DMS53 (cell line): ENCODE data around the gene RGL1.

ENCODE experiments used
- DNase-seq: peaks from one replicate; lab custom pipeline; 2025; lab: John Stamatoyannopoulos, UW

Gene RGL1

DNA sequence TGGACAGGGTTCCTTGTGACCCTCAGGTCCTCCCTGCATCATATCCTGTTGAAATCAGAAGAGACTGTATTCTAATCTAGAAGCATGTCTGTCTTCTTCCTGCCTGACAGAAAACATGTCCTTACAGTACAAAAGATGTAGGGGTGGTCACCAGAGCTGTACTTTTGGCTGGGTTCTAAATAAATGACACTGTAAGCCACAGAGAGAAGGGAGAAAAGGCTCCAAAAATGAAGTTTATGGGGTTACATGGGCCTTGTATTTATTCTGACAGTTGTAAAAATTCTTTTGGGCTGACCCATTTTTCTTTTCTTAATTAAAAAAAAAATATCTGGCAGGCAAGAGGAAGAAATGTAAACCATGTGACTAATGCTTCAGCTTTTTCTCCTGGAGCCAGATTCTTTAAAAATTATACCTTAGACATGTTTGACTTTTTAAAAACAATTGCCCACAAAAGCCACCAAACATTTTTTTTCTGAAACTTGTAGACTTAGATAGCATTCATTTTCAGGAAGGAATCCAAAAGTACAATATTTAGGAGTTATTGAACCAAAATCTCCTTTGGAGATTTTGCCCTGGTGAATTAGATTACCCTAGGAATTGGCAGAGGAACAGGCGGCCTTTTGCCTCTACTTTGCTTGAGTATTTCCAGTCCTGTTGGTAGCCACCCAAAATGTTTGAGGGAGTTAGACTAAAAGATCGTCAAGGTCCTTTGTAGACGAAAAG, 17.1 kb downstream of the RGL1 start:
- DNase-seq = no peak

DNA sequence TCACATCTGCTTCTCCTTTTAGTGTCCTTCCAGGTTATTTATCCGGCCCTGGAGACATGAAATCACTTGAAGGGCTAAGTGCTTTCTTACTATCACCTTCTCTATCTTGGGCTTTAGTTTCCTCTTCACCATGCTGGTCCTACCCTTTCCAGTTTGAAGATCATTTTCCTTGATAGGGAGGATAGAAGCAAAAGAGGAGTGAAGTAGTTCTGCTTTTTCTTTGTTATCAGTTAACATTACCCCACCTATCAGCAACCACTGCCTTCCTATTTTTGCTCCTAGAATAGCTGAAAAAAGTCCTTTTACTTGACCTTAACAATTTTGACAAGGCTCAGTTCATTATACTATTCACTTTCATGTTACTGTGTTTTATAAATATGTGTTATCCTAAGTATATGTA, 19.4 kb downstream of the RGL1 start:
- DNase-seq = no peak

DNA sequence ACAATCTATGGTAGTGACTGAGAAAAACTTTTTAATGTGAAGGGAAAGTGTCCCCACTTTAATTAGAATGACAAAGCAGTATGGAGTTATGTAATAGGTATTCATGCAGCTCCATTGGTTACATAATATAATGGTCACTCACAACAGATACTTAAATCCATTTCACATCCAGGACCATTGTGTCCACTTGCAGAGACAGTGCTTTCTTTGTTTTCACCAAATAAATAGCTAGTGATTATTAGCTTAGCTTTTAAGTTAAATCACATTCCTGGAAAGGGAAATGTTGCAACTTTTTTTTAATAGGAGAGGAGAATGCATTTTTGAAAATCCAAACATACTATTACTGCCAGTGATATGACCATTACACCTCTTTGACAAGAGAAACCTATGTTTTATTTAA, 22.9 kb downstream of the RGL1 start:
- no peak for DNase-seq

DNA sequence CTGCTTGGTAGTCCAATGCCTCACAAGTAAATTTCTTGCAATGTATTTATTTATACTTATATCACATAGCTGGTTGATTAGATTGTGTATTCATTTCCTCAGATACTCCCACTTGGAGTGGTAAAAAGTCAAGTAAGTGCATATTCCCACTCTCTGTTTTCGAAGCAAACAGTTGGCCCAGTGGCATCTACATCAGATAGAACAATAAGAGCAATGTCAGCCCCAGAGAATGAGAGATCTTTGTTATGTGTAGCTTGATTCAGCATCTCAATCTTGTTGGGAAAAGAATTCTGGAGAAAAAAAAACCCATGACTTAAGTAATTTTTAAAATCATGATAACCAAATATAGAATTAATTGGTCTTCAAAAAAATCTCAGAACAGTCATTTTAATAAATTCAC, 25.5 kb downstream of the RGL1 start:
- no peak for DNase-seq

DNA sequence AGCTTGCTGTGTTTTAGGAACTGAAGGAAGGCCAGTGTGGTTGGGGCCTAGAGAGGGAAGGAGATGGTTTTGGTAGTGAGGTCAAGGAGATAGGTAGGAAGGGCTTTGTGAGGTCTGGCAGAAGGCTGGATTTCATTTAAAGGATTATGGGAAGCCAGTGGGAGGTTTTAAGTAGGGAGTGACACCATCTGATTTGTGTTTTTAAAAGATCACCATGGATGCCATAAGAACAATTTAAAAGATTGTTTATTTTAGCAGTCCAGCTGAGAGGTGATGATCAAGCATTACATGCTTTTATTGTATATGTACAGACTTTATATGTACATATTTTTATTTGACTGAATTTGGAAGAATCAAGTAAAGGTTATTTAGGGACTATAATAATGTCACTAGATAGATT, 26.4 kb downstream of the RGL1 start:
- DNase-seq = peak; percentile 40

DNA sequence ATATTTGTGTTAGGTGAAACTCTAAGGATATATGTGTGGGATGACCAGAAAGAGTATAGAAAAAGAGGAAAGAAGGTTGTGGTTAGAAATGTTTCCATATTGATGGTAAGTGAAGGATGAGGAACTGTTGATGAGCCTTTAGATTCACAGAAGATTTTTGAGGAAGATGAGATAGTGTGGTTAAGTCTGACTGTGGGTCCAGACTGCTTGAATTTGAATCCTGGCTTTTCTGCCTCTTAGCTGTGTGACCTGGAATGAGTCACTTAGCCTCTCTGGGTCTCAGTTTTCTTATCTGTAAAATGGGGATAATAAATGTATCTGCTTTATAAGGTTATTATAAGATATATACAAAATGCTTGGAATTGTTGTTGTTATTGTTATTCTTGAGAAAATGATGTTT, 27.5 kb downstream of the RGL1 start:
- no peak for DNase-seq

DNA sequence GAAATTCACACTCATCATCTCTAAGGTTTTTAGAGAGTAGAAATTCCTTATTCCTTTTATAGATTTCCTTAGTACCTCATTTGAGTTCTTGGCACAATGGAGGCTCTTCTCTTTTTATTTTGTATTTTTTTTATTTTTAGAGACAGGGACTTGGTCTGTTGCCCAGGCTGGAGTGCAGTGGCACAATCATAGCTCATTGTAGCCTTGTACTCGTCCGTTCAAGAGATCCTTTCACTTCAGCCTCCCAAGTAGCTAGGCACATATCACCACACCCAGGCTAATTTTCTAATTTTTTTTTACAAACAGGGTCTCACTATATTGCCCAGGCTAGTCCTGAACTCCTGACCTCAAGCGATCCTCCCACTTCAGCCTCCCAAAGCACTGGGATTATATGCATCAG, 29.6 kb downstream of the RGL1 start:
- no peak for DNase-seq

DNA sequence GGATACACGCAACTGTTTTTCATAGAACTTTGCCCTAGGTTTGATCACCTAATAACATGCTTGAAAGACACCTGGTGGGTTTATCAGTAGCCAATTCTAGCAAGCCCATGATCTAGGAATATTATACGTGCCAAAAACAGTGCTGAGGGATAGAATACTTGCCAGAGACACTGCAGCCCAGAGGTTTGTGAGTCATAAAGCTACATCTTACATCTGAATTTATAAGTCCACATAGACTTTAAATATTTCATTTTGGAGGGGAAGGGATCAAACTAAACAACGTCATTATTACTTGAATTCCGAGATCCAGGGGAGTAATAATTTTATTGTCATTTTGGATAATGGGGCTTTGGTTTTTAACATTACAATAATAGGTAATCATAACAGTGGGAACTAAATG, 31.7 kb downstream of the RGL1 start:
- DNase-seq = no peak

DNA sequence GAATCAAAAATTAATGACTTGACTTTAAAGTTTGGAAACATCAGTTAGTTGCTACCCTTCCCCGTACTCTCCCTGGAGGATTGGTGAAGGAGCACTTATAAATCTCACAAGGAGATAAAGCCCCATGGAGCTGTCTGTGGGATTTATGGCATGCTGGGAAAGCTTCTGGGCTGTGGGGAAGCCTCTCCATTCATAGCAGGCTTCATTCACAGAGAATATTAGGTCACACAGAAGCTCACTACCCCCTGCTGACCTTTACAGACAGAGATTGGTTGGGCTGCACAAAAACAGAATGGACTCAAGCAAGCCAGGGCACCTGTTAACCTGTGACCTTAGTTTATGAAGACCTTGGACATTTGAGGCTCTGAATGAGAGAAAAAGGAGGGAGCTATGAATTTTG, 32.1 kb downstream of the RGL1 start:
- no peak for DNase-seq

DNA sequence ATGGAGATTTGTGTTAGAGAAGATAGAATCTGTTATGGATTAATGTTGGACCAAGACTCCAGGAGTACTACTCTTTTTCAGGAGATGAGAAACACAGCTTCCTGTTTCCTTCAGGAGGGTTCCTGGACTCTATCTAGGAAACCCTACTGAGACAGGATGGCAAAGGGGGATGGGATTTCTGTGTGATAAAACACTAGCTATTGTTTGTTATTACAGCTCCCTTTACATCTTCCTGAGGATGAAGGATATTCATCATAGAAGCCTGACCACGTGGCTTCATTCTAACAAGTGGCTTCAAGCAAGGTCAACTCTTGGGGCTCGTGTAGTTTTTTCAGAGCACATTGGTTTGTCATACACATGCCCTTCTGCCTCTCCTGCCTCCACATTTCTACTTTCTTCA, 33.3 kb downstream of the RGL1 start:
- peak; percentile 10 for DNase-seq

DNA sequence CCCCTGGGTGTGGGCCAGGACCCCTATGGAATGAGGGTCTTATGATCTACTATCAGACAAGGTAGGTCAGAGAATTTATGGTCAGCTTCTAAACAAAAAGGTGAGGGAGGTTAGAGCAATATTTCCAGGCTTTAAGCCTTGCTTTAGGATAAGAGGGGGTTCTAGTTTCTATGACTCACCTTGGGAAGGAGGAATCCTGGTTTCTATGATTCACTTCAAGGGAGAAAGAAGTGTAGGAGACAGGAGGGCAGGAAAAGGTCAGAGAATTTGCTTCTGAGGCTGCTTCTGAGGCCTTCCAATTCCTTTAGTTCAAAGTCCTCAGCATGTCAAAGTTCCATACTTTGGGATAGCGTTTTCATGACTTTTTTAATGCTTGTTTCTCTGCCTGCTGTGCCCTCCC, 35.2 kb downstream of the RGL1 start:
- DNase-seq = peak; percentile 23

DNA sequence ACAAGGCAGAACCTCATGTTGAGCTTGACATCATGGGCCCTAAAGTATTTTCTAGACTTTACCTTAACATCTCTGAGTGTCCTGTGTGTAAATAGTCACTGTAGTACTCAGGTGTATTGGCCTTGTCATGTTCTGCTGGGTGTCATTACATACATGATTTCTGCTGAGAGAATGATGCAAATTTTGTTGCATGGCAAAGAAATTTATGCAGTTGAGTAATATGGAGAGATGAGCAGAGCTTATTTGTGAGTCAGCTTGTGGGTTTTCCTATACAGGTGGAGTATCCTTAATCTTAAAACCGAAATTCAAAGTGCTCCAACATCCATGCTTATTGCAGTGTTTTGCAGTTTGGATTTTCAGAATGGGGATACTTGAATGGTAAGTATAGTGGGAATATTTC, 36.6 kb downstream of the RGL1 start:
- peak; percentile 16 for DNase-seq

DNA sequence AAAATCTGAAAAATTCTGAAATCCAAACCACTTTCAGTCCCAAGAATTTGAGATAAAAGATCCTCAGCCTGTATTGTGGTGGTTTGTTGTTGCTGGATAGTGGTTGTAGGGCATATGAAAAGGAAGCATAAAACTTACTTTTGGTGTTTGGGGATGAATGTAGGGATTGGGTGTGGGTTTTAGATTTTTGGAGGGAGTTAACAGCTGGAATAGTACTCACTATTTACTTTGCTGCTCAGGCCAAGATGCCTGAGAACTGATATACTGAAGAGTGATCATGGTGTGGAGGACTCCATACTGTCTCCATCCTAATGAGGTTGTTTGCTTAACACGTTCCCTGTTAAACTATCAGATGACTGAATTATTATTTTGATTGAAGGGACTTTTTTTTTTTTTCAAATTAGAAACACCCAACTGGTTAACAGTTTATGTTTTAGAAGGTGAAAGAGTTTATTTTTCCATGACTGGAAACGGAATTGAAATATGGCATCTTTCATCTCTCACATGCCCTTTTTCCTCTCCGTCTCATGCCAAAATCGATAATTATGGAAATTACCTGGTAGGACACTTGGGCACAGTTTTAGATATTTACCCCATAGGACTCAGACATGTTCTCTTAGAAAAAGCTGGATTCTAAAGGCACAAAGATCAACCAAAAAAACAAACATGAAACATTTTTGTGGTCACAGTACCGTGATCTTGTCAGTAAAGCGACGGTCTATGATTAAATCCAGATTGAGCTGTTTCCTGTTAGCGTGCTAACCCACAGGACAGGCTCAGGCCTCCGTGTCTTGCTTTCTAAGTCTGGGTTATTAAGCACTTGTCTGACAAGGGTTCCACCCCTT, 37.3 kb downstream of the RGL1 start:
- peak; percentile 76 for DNase-seq

DNA sequence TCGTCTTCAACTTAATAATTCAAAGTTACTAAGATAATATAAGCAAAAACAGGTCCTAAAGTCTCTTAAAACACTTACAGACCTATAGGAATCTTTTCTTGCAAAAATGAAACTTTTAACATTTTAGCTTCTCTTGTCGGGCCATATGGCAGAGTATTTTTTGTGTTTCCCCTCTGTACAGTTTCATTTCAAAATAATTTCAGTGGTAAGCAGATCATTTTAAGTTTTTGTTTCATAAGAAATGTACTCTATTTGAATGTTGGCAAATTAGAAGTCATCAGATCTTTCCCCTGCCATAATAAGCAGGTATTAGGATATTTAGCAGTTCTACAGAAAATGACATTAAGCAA, 37.9 kb downstream of the RGL1 start:
- DNase-seq = no peak

DNA sequence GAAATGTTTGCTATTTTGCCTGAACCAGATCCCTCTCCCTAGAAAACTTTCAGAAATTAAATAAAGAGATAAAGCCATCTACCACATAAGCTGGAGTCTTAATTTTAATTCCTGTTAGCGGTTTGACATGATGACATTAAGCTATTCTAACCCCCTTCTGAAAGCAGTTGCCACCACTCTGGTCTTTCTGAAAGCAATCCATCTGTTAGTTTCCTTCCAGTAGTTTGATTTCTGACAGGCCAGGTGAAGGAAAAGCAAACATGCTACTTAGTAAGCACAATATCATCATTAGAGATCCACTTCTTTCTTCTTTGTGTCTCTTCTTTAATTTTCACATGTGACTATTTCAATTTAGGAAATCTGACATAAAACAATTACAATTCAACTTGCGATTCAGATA, 39.9 kb downstream of the RGL1 start:
- DNase-seq = peak; percentile 56

DNA sequence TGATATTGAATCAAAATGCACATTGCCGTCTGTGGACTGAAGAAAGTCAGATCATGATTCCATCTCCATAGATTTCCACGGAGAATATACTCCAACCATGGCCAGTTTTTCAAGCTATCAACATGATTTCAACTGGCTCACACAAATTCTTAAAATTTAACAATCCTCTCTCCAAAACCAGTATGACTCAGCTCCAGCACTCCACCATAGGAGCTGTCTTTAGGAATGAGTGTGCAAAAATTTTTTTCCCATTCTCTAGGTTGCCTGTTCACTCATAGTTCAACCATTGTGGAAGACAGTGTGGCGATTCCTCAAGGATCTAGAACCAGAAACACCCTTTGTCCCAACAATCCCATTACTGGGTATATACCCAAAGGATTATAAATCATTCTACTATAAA, 40.8 kb downstream of the RGL1 start:
- DNase-seq = peak; percentile 15

DNA sequence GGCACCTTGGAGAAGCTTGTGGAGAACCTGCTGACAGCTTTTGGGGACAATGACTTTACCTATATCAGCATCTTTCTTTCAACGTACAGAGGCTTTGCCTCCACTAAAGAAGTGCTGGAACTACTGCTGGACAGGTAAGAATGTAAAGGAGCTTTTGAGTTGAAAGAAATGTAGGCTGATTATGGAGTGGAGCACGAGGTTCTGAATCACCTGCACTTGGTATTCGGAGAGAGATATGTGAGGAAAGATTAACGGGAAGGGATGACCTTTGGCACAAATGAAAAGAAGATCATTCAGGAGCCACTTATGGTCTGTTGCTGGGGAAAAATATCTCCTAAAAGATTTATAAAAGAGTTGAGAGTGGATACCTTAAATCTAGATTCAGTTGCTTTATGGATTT, 42.7 kb downstream of the RGL1 start:
- DNase-seq = peak; percentile 36

DNA sequence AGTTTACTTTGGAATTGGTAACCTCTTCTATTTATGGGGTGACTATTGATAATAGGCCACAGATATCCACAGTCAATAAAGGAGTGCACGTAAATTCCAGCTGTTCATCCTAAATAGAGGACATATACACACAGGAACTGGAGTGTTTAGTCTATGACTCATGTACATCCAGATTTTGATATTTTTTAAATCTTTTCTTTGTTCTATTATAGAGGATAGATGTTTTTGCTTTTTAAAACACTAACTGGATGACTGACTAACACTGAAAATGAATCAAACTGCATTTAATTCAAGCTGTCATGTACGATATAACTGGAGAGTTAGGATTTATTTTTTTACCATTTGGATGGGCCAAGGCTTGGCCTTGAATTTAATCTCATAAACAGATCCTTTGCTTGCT, 45.9 kb downstream of the RGL1 start:
- DNase-seq = peak; percentile 47

DNA sequence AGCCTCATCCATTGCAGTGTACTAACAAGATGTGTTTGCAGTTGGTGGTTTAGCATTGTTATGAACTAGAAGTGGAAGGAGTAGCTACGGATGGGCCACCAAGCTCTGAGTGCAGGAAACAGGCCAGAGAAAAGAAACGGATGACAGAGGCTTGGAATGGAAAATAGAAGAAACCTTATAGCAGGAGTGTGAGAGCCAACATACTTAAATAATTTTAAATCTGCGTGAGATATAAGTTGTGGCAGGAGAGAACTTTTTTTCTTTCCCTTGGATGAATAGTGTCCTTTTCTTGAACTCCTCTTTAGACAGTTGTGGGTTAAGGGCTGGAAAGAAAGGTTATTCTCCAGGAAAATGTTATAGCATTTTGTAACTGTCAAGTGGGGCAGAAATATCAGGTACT, 54.2 kb downstream of the RGL1 start:
- DNase-seq = no peak

DNA sequence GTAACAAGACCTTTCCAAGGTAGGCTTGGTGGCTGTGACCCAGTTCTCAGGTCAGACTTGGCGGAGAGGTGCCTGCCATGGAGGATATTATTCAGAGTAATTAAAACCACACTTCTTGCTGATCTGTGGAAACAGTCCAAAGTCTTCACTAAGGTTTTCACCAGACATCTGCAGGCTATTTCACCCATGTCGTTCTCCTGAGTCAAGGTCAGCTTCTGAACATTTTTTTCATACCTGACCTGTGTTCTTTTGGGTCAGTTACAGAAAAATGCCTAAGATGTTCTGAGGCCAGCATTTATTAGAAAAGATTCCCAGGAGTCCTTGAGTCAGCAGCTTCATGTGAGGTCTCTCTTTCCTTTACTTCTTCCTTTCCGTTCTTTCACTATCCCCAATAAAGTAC, 54.9 kb downstream of the RGL1 start:
- DNase-seq = no peak

DNA sequence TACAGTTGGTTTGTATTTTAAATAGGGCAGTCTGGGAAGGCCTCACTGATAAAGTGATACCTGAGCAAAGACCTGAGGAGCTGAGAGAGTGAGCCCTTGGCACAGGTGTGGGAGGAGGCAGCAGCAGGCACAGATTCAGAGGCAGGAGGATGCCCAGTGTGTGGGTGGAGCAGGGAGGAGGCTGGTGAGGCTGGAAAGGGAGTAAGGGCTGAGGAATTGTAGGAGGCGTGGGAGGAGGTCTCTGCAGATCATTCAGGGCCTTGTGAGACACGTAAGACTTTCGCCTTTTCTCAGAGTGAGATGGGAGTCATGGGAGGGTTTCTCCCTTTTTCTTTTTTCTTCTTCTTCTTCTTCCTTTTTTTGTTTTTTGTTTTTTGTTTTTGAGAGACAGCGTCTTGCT, 58.0 kb downstream of the RGL1 start:
- no peak for DNase-seq

DNA sequence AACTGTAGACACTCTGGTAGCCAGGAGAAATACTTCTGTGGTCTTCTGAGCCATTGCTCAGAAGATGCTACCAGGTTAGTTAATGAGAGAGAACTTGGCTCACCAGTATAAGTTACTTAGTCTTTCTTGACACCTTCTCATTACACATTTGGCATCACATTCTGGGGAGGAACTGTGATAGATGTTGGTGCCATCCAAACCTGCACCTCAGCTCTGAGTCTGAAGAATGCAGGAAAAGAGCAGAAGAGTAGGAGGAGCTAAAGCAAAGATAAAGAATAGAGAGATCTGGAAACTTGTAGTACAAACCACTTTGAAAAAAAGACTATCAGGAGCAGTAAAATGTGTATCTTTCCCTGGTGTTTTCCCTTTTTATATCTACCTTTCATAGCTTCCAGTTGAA, 58.9 kb downstream of the RGL1 start:
- no peak for DNase-seq

DNA sequence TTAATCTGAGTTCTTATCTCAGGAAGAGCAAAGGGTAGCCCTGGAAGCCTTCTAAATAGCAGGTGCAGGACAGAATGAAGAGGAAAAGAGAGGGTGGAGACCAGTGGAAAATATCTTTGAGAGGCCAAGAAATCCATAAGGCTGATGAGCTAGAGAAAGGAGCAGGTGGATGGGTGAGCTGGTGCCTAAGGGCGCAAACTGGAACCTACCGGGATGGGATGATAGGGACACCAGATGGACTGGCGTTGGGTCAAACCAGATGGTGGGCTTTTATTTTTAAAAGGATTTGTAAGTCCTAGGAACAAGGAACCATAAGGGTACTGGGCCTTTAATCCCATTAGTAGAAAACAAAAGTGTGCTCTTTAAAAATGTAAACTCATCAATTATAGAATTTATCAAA, 59.7 kb downstream of the RGL1 start:
- DNase-seq = no peak

DNA sequence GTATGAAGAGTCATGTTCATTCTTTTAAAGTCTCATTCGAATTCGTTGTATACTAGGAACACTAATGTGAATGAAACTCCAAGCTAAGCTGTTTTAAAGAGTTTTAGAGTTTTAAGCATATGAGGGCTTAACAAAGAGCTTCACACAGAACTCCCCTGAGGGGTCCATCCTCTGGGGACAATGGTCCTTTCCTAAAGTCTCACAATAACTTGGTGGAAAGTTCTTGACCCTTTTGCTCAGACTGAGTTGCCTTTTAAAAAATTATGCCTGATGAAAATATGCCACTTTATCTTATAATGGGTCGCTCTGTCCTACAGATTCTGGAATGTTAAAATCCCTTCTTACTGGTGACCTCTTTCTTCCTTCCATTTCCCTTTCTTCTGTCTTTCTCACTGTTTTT, 64.3 kb downstream of the RGL1 start:
- DNase-seq = no peak
